Measurements from ENCODE around the gene PRR3. TPM values are rescaled to one million over a fixed set of nuclear protein-coding genes. Genes with fewer than 3 reads are reported as not detected.
"Not testable (repeated sequence)": the region's sequence is repeated elsewhere in the genome, so short reads cannot be mapped to it uniquely, and the experiment has no call there.

PRR3 gene
- total RNA-seq, 1 donor from 2014 or later, result 2.1 TPM

GRCh38 chr6:30590509-30590908 lies 33.4 kb downstream of the PRR3 start:
- peaks cover 19% of the 10 kb centered on the region for H3K36me3 ChIP-seq (ENCODE audit: control insufficient read depth, insufficient read depth, low read length)
- TF ChIP-seq CTCF (IDR thresholded peaks at IDR 0.05; ENCODE audit: insufficient read depth, low read length, severe bottlenecking), result no peak

GRCh38 chr6:30591008-30591407 lies 33.9 kb downstream of the PRR3 start:
- H3K27me3 ChIP-seq (ENCODE audit: control insufficient read depth, insufficient read depth, low read length), result no peaks in the 10 kb centered on the region
- no peak for TF ChIP-seq CTCF (IDR thresholded peaks at IDR 0.05; ENCODE audit: insufficient read depth, low read length, severe bottlenecking)
- FAIRE-seq, result no peak
- H3K4me3 ChIP-seq (ENCODE audit: low read depth, low read length), result no peak overlapping the region
- peaks cover 15% of the 10 kb centered on the region for H3K36me3 ChIP-seq (ENCODE audit: control insufficient read depth, insufficient read depth, low read length)
- peak; percentile 90 for DNase-seq (ENCODE audit: low read depth)

More at GRCh38 chr6:30590509-30590908, 33.4 kb downstream of the PRR3 start:
- no peaks in the 10 kb centered on the region for H3K27me3 ChIP-seq (ENCODE audit: control insufficient read depth, insufficient read depth, low read length)
- DNase-seq (ENCODE audit: low read depth), result no peak
- FAIRE-seq, result peak; percentile 13
- no peak overlapping the region for H3K4me3 ChIP-seq (ENCODE audit: low read depth, low read length)

GRCh38 chr6:30592287-30592686 lies 35.2 kb downstream of the PRR3 start:
- DNase-seq (ENCODE audit: low read depth), result no peak
- TF ChIP-seq CTCF (IDR thresholded peaks at IDR 0.05; ENCODE audit: insufficient read depth, low read length, severe bottlenecking), result no peak
- H3K4me3 ChIP-seq (ENCODE audit: low read depth, low read length), result no peak overlapping the region
- FAIRE-seq, result no peak
- H3K36me3 ChIP-seq (ENCODE audit: control insufficient read depth, insufficient read depth, low read length), result peaks cover 9% of the 10 kb centered on the region
- H3K27me3 ChIP-seq (ENCODE audit: control insufficient read depth, insufficient read depth, low read length), result no peaks in the 10 kb centered on the region

GRCh38 chr6:30597315-30598144 lies 40.4 kb downstream of the PRR3 start:
- H3K27me3 ChIP-seq (ENCODE audit: control insufficient read depth, insufficient read depth, low read length); H3K4me3 ChIP-seq (ENCODE audit: low read depth, low read length): not testable (repeated sequence)
- DNase-seq (ENCODE audit: low read depth) (peak; percentile 75), FAIRE-seq (peak; percentile 40)
- peak; percentile 71 for TF ChIP-seq CTCF (IDR thresholded peaks at IDR 0.05; ENCODE audit: insufficient read depth, low read length, severe bottlenecking)
- peaks cover 12% of the 10 kb centered on the region for H3K36me3 ChIP-seq (ENCODE audit: control insufficient read depth, insufficient read depth, low read length)

- peaks cover 19% of the 10 kb centered on the region for H3K36me3 ChIP-seq (ENCODE audit: control insufficient read depth, insufficient read depth, low read length)
- H3K4me3 ChIP-seq (ENCODE audit: low read depth, low read length), result no peak overlapping the region
- H3K27me3 ChIP-seq (ENCODE audit: control insufficient read depth, insufficient read depth, low read length), result no peaks in the 10 kb centered on the region
- TF ChIP-seq CTCF (IDR thresholded peaks at IDR 0.05; ENCODE audit: insufficient read depth, low read length, severe bottlenecking), result no peak
- FAIRE-seq, result no peak
- DNase-seq (ENCODE audit: low read depth), result no peak
Measured at GRCh38 chr6:30598912-30599624, 42.0 kb downstream of the PRR3 start.

Data from bronchial epithelial cell (primary cell).